IMR-90 (cell line): ENCODE results near the gene SLC38A3. TPM values are rescaled to one million over a fixed set of nuclear protein-coding genes. Genes with fewer than 3 reads are reported as not detected.

ENCODE experiments used
- ATAC-seq: fragments of 200-7000 bp; cut with Tn5 transposase; 2 replicates; pipeline ENCODE4 v1.9.1; 2020; ENCODE audit warnings: low read depth, mild to moderate bottlenecking, moderate library complexity
- BruUV-seq: library from RNA; stranded (reverse); fragments of 400-500 nt; replicated peaks from 2 replicates; lab custom pipeline; 2021; lab: Mats Ljungman, UMichigan
- CTCF ChIA-PET: fragments of 300-600 bp; formaldehyde crosslinking; extraction: SDS; loops from one replicate; lab custom pipeline; 2021; ENCODE audit warnings: antibody characterized with exemption; lab: Yijun Ruan, JAX
- POLR2A ChIA-PET: fragments of 300-600 bp; sonication (Branson Sonifier 250); formaldehyde crosslinking; loops from one replicate; lab custom pipeline; 2022; ENCODE audit warnings: antibody characterized with exemption; ENCODE audit not compliant: unreplicated experiment; lab: Charles Lee
- DNase-seq: peaks from one replicate; pipeline ENCODE4 v3.0.0; 2013
- H2AFZ ChIP-seq: replicated peaks from 2 replicates; pipeline ENCODE3; 2013; ENCODE audit warnings: low read length, mild to moderate bottlenecking; ENCODE audit not compliant: poor library complexity
- H2AK5ac ChIP-seq: 2 replicates; pipeline ENCODE4 v1.6.1; 2013; ENCODE audit warnings: low read depth, low read length, inconsistent platforms
- H2AK9ac ChIP-seq: replicated peaks from 2 replicates; pipeline ENCODE3; 2013; ENCODE audit warnings: mild to moderate bottlenecking, low read depth, low read length, moderate library complexity; ENCODE audit not compliant: poor library complexity
- H2BK120ac ChIP-seq: 2 replicates; pipeline ENCODE4 v1.6.1; 2013; ENCODE audit warnings: low read depth, low read length, inconsistent platforms
- H2BK15ac ChIP-seq: 3 replicates; pipeline ENCODE4 v1.6.1; 2013; ENCODE audit warnings: low read depth, low read length, inconsistent platforms
- H2BK20ac ChIP-seq: 2 replicates; pipeline ENCODE4 v1.6.1; 2013; ENCODE audit warnings: low read depth, mild to moderate bottlenecking, inconsistent platforms, low read length, moderate library complexity
- H2BK5ac ChIP-seq: 2 replicates; pipeline ENCODE4 v1.6.1; 2013; ENCODE audit warnings: mild to moderate bottlenecking, low read depth, low read length, inconsistent platforms; ENCODE audit not compliant: poor library complexity, severe bottlenecking
- H3K14ac ChIP-seq: replicated peaks from 2 replicates; pipeline ENCODE4 v1.6.1; 2013; ENCODE audit warnings: low read depth, low read length, inconsistent platforms
- H3K18ac ChIP-seq: 2 replicates; pipeline ENCODE4 v1.6.1; 2013; ENCODE audit warnings: low read depth, low read length, control low read depth
- H3K23ac ChIP-seq: 2 replicates; pipeline ENCODE4 v1.6.1; 2013; ENCODE audit warnings: low read depth, low read length, inconsistent platforms
- H3K27ac ChIP-seq: 2 replicates; pipeline ENCODE4 v1.5.1; 2013; ENCODE audit warnings: mild to moderate bottlenecking, control low read depth, low read length; ENCODE audit not compliant: insufficient read depth
- H3K27me3 ChIP-seq: 2 replicates; pipeline ENCODE4 v1.6.1; 2013; ENCODE audit warnings: low read length; ENCODE audit not compliant: control insufficient read depth, insufficient read depth
- H3K36me3 ChIP-seq: 2 replicates; pipeline ENCODE4 v1.6.1; 2013; ENCODE audit warnings: low read length, mixed read lengths; ENCODE audit not compliant: control insufficient read depth, insufficient read depth
- H3K4ac ChIP-seq: 2 replicates; pipeline ENCODE4 v1.6.1; 2013; ENCODE audit warnings: low read depth, low read length, inconsistent platforms
- H3K4me1 ChIP-seq: 2 replicates; pipeline ENCODE4 v1.6.1; 2013; ENCODE audit warnings: low read length, mixed read lengths; ENCODE audit not compliant: control insufficient read depth, insufficient read depth
- H3K4me2 ChIP-seq: 2 replicates; pipeline ENCODE4 v1.6.1; 2013; ENCODE audit warnings: low read depth, mild to moderate bottlenecking, control low read depth, low read length, moderate library complexity
- H3K4me3 ChIP-seq: 2 replicates; pipeline ENCODE4 v1.5.1; 2013; ENCODE audit warnings: low read depth, mild to moderate bottlenecking, control low read depth, low read length, moderate library complexity; ENCODE audit not compliant: insufficient read depth
- H3K56ac ChIP-seq: 2 replicates; pipeline ENCODE4 v1.6.1; 2013; ENCODE audit warnings: low read length, inconsistent platforms; ENCODE audit not compliant: insufficient read depth; ENCODE audit errors: extremely low read depth
- H3K79me1 ChIP-seq, 2 experiments: 2 replicates each; pipeline ENCODE4 v1.6.1; 2013; ENCODE audit warnings: low read length in 2 of 2, inconsistent platforms in 1 of 2, low read depth in 1 of 2
- H3K9ac ChIP-seq: 2 replicates; pipeline ENCODE4 v1.6.1; 2013; ENCODE audit warnings: low read depth, low read length, control low read depth
- H3K9me1 ChIP-seq: 2 replicates; pipeline ENCODE4 v1.6.1; 2013; ENCODE audit warnings: low read length, inconsistent platforms; ENCODE audit not compliant: insufficient read depth
- H3K9me3 ChIP-seq: 2 replicates; pipeline ENCODE4 v1.6.1; 2013; ENCODE audit warnings: low read length; ENCODE audit not compliant: control insufficient read depth, insufficient read depth
- H4K20me1 ChIP-seq: 2 replicates; pipeline ENCODE4 v1.6.1; 2013; ENCODE audit warnings: low read length, inconsistent platforms; ENCODE audit not compliant: insufficient read depth
- H4K5ac ChIP-seq: 2 replicates; pipeline ENCODE4 v1.6.1; 2013; ENCODE audit warnings: mild to moderate bottlenecking, low read depth, low read length, control low read depth
- H4K8ac ChIP-seq, 2 experiments: 2 replicates each; pipeline ENCODE4 v1.6.1; 2013; ENCODE audit warnings: low read depth in 2 of 2, low read length in 2 of 2, control low read depth in 1 of 2, inconsistent platforms in 1 of 2
- H4K91ac ChIP-seq: 2 replicates; pipeline ENCODE4 v1.6.1; 2013; ENCODE audit warnings: low read depth, low read length, inconsistent platforms; ENCODE audit not compliant: insufficient read depth
- BHLHE40 ChIP-seq: fragments of 150-350 bp; IDR thresholded peaks from 2 replicates; pipeline ENCODE4 v1.6.1; 2016; ENCODE audit warnings: mild to moderate bottlenecking, low read depth, low read length
- CEBPB ChIP-seq: IDR thresholded peaks from 2 replicates; pipeline ENCODE4 v1.6.1; 2012; ENCODE audit warnings: low read depth, low read length, improper control_type of control experiment
- CHD1 ChIP-seq: IDR thresholded peaks from 2 replicates; pipeline ENCODE4 v1.6.1; 2012; ENCODE audit warnings: low read depth, low read length, improper control_type of control experiment
- FOS ChIP-seq: fragments of 150-350 bp; IDR thresholded peaks from 2 replicates; pipeline ENCODE4 v1.6.1; 2016; ENCODE audit warnings: low read depth, low read length
- MAFK ChIP-seq: IDR thresholded peaks from 2 replicates; pipeline ENCODE4 v1.6.1; 2012; ENCODE audit warnings: low read depth, low read length, improper control_type of control experiment
- MAZ ChIP-seq: IDR thresholded peaks from 2 replicates; pipeline ENCODE4 v1.6.1; 2012; ENCODE audit warnings: low read depth, mild to moderate bottlenecking, low read length, improper control_type of control experiment, moderate library complexity, borderline replicate concordance
- MXI1 ChIP-seq: IDR thresholded peaks from 2 replicates; pipeline ENCODE4 v1.6.1; 2012; ENCODE audit warnings: low read depth, mild to moderate bottlenecking, low read length, moderate library complexity, borderline replicate concordance
- NFE2L2 ChIP-seq: fragments of 150-350 bp; IDR thresholded peaks from 2 replicates; pipeline ENCODE4 v1.6.1; 2016; ENCODE audit warnings: low read depth, mild to moderate bottlenecking, low read length
- POLR2A ChIP-seq: IDR thresholded peaks from 2 replicates; pipeline ENCODE4 v1.6.1; 2012; ENCODE audit warnings: mild to moderate bottlenecking, low read depth, low read length
- RAD21 ChIP-seq: IDR thresholded peaks from 2 replicates; pipeline ENCODE4 v1.6.1; 2012; ENCODE audit warnings: low read length, improper control_type of control experiment
- RCOR1 ChIP-seq: IDR thresholded peaks from 2 replicates; pipeline ENCODE4 v1.6.1; 2012; ENCODE audit warnings: mild to moderate bottlenecking, low read length, improper control_type of control experiment; ENCODE audit not compliant: insufficient replicate concordance
- RFX5 ChIP-seq: IDR thresholded peaks from 2 replicates; pipeline ENCODE4 v1.8.0; 2012; ENCODE audit warnings: low read depth, mild to moderate bottlenecking, low read length, moderate library complexity
- SMC3 ChIP-seq: fragments of 150-350 bp; IDR thresholded peaks from 2 replicates; pipeline ENCODE4 v1.6.1; 2016; ENCODE audit warnings: low read depth, mild to moderate bottlenecking, antibody characterized with exemption, low read length, moderate library complexity
- WGBS, 2 experiments: methylation state at CpG; one replicate each; pipeline versions ENCODE4 v1.1.5 to v1.1.7; 2013; ENCODE audit warnings: missing lambda C conversion rate in 2 of 2; ENCODE audit not compliant: insufficient read length in 1 of 2; ENCODE audit errors: extremely low coverage in 2 of 2; 5-methylcytosine and 5-hydroxymethylcytosine counted together
- dilution Hi-C: fragments of 300-500 bp; cut with HindIII; formaldehyde crosslinking; loops from one replicate; pipeline ENCODE4 v1.14.3; 2018; ENCODE audit warnings: low sequenced_read_pairs; ENCODE audit not compliant: unreplicated experiment
- in situ Hi-C: fragments of 300-500 bp; cut with MboI; formaldehyde crosslinking; loops from 3 replicates; pipeline ENCODE4 v1.14.3; 2019; ENCODE audit warnings: low sequenced_read_pairs, inconsistent platforms, mixed read lengths
- intact Hi-C: fragments of 100-400 bp; cut with micrococcal nuclease; formaldehyde crosslinking; loops from 2 replicates; pipeline ENCODE4 v1.10.0; 2022
- polyA plus RNA-seq, 3 experiments: library from polyadenylated mRNA; depleted of rRNA; stranded (reverse); fragments of >200 nt; gene quantifications; 2 replicates each; pipeline ENCODE4 v1.2.3, GENCODE V29; 2012; ENCODE audit warnings: low replicate concordance in 1 of 3
- total RNA-seq: library from RNA; depleted of rRNA; stranded (reverse); fragments of >200 nt; gene quantifications from 2 replicates; pipeline ENCODE4 v1.2.3, GENCODE V29; 2012
- TF ChIP-seq, protein P1 (sequence below): fragments of 150-350 bp; IDR thresholded peaks from 2 replicates; pipeline ENCODE4 v1.6.1; 2016; ENCODE audit warnings: low read depth, mild to moderate bottlenecking, low read length, moderate library complexity, borderline replicate concordance
- TF ChIP-seq, protein P2 (sequence below): conservative IDR thresholded peaks from 2 replicates; pipeline ENCODE4 v1.5.1; 2012; ENCODE audit warnings: mild to moderate bottlenecking, low read depth, low read length, improper control_type of control experiment
- TF ChIP-seq, protein P3 (sequence below): fragments of 150-350 bp; IDR thresholded peaks from 2 replicates; pipeline ENCODE4 v1.6.1; 2017; ENCODE audit warnings: mild to moderate bottlenecking, antibody characterized with exemption, low read length, low read depth

The SLC38A3 gene
- total and polyA plus RNA-seq, 2 of the 4 experiments (the other 2 are of a cell fraction): 0.12 to 0.36 TPM

DNA sequence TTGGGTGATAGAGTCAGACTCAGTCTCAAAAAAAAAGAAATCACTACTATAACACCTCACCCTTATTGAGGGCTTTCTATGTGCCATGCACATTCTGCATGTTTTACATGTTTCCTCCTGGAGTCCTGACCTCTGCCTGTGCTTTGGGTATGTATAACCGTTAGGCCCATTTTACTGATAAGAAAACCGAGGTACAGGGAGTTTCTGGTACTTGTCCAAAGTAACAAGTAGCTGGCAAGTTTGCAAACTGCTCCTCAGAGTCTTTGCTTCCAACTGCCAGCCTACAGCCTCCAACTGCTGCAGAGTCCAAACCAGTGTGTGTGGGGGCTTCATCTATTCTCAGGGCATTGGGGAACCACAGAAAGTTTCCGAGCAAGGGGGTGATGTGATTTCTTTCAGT is 27.2 kb downstream of the SLC38A3 start:
- H2BK20ac ChIP-seq: no peak overlapping the region
- intact Hi-C loops: no loop called here
- dilution Hi-C loops: no loop called here
- no peak overlapping the region for H3K18ac ChIP-seq
- peaks cover 5% of the 10 kb centered on the region for H3K4me1 ChIP-seq
- H3K36me3 ChIP-seq: no peaks in the 10 kb centered on the region
- POLR2A ChIA-PET: no interaction called here
- no peak overlapping the region for H3K14ac ChIP-seq
- CTCF ChIA-PET: no interaction called here
- H3K4me2 ChIP-seq: no peak overlapping the region
- H3K4me3 ChIP-seq: no peak overlapping the region
- no peak overlapping the region for H3K4ac ChIP-seq
- ATAC-seq (no peak), DNase-seq (no peak)
- no peak overlapping the region for H3K56ac ChIP-seq
- H2BK15ac ChIP-seq: no peak overlapping the region
- no TSS peak for BruUV-seq
- no peak overlapping the region for H3K27ac ChIP-seq
- H4K5ac ChIP-seq: no peak overlapping the region
- WGBS, 2 experiments: 80% methylated on average over 1 of the region's 3 CpGs; no CpG with 5 or more reads in 1 of the 2 experiments
- H3K9me3 ChIP-seq: no peaks in the 10 kb centered on the region
- no peak overlapping the region for H2AFZ ChIP-seq
- no peak overlapping the region for H4K91ac ChIP-seq
- H3K9ac ChIP-seq: no peak overlapping the region
- H4K20me1 ChIP-seq: peaks cover 11% of the 10 kb centered on the region; the same call in 1 of the 2 replicates
- H3K23ac ChIP-seq: no peak overlapping the region
- in situ Hi-C loops: no loop called here
- no peak overlapping the region for H2AK5ac ChIP-seq
- no peaks in the 10 kb centered on the region for H3K27me3 ChIP-seq
- H3K9me1 ChIP-seq: peaks cover 9% of the 10 kb centered on the region; the same call in 1 of the 2 replicates
- H3K79me1 ChIP-seq: peaks cover 0 to 16% of the 10 kb centered on the region in 2 experiments; a peak in 2 of 4 replicates
- H2AK9ac ChIP-seq: no peak overlapping the region
- no peak overlapping the region for H4K8ac ChIP-seq
- H2BK5ac ChIP-seq: no peak overlapping the region
- TF ChIP-seq RAD21 (no peak), MAFK (no peak), POLR2A (no peak), MXI1 (no peak), RFX5 (no peak), CHD1 (no peak), FOS (no peak), BHLHE40 (no peak), MAZ (no peak), NFE2L2 (no peak), RCOR1 (no peak), SMC3 (no peak), CEBPB (no peak)
- TF ChIP-seq, protein P1, sequence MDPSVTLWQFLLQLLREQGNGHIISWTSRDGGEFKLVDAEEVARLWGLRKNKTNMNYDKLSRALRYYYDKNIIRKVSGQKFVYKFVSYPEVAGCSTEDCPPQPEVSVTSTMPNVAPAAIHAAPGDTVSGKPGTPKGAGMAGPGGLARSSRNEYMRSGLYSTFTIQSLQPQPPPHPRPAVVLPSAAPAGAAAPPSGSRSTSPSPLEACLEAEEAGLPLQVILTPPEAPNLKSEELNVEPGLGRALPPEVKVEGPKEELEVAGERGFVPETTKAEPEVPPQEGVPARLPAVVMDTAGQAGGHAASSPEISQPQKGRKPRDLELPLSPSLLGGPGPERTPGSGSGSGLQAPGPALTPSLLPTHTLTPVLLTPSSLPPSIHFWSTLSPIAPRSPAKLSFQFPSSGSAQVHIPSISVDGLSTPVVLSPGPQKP: no peak
- TF ChIP-seq, protein P2, sequence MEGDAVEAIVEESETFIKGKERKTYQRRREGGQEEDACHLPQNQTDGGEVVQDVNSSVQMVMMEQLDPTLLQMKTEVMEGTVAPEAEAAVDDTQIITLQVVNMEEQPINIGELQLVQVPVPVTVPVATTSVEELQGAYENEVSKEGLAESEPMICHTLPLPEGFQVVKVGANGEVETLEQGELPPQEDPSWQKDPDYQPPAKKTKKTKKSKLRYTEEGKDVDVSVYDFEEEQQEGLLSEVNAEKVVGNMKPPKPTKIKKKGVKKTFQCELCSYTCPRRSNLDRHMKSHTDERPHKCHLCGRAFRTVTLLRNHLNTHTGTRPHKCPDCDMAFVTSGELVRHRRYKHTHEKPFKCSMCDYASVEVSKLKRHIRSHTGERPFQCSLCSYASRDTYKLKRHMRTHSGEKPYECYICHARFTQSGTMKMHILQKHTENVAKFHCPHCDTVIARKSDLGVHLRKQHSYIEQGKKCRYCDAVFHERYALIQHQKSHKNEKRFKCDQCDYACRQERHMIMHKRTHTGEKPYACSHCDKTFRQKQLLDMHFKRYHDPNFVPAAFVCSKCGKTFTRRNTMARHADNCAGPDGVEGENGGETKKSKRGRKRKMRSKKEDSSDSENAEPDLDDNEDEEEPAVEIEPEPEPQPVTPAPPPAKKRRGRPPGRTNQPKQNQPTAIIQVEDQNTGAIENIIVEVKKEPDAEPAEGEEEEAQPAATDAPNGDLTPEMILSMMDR: no peak
- TF ChIP-seq, protein P3, sequence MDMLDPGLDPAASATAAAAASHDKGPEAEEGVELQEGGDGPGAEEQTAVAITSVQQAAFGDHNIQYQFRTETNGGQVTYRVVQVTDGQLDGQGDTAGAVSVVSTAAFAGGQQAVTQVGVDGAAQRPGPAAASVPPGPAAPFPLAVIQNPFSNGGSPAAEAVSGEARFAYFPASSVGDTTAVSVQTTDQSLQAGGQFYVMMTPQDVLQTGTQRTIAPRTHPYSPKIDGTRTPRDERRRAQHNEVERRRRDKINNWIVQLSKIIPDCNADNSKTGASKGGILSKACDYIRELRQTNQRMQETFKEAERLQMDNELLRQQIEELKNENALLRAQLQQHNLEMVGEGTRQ: no peak
- H2BK120ac ChIP-seq: no peak overlapping the region
